HG02588 (cell line): ENCODE results near the gene CFAP73.
A peak's percentile ranks its signal among the peaks of the same experiment; 100 is the strongest.

Experiments
- ATAC-seq: cut with Tn5 transposase; IDR thresholded peaks from one replicate; pipeline ENCODE4 v1.9.1; 2021; ENCODE audit warnings: mild to moderate bottlenecking, moderate library complexity; ENCODE audit not compliant: unreplicated experiment

Gene CFAP73

GRCh38 chr12:113207613-113208040, 58.1 kb downstream of the CFAP73 start:
- ATAC-seq: no peak

GRCh38 chr12:113208041-113208934, 58.8 kb downstream of the CFAP73 start:
- peak; percentile 78 for ATAC-seq
